ENCODE data around the gene RGS1. TPM values are rescaled to one million over a fixed set of nuclear protein-coding genes. Genes with fewer than 3 reads are reported as not detected.

RGS1 gene
- total and polyA plus RNA-seq, 2 of the 4 experiments (the other 2 are of a cell fraction) = not detected

DNA sequence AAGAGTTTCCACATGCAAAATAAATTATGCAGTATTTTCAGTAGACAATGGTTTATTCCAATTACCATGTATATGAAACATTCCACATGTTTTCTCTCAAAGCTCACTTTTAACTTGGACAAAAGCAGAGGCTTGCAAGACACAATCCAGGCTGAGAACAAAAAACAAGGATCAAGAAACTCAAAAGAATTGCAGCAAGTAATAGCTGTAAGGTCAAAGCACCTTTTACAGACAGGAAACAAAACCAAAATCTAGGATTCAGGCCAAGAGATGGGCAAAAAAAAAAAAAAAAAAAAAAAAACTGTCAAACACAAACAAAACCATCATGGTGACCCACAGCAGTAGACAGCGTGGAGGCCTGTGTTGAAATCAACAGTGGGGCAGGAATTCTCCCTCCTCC lies 9.3 kb downstream of the RGS1 start:
- no CpG with 5 or more reads among the region's 1 CpG for WGBS, 2 experiments (ENCODE audit: extremely low coverage in 2 of 2, insufficient read length in 1 of 2)
- no peak overlapping the region for H3K23ac ChIP-seq (ENCODE audit: low read depth, low read length)

More for the DNA sequence above, 9.3 kb downstream of the RGS1 start:
- Histone ChIP-seq H2BK120ac (ENCODE audit: low read depth, low read length) (no peak overlapping the region), H4K20me1 (ENCODE audit: insufficient read depth, low read length) (no peaks in the 10 kb centered on the region), H4K91ac (ENCODE audit: insufficient read depth, low read depth, low read length) (no peak overlapping the region), H2AK5ac (ENCODE audit: low read depth, low read length) (no peak overlapping the region), H3K56ac (ENCODE audit: extremely low read depth, insufficient read depth, low read length) (no peak overlapping the region), H4K5ac (ENCODE audit: low read depth, low read length) (no peak overlapping the region), H2BK20ac (ENCODE audit: low read depth, low read length) (no peak overlapping the region), H2AFZ (replicated peaks; ENCODE audit: low read length, poor library complexity) (no peak overlapping the region), H2BK15ac (ENCODE audit: low read depth, low read length) (no peak overlapping the region), H3K4me2 (ENCODE audit: low read depth, low read length) (no peak overlapping the region), H3K4ac (ENCODE audit: low read depth, low read length) (no peak overlapping the region), H2AK9ac (replicated peaks; ENCODE audit: low read depth, low read length, poor library complexity) (no peak overlapping the region), H3K27me3 (ENCODE audit: control insufficient read depth, insufficient read depth, low read length) (no peaks in the 10 kb centered on the region), H3K79me1 (ENCODE audit: low read depth in 1 of 2, low read length in 2 of 2) (no peaks in the 10 kb centered on the region), H3K36me3 (ENCODE audit: control insufficient read depth, insufficient read depth, low read length) (no peaks in the 10 kb centered on the region), H3K9me3 (ENCODE audit: control insufficient read depth, insufficient read depth, low read length) (no peaks in the 10 kb centered on the region), H3K4me1 (ENCODE audit: control insufficient read depth, insufficient read depth, low read length) (peaks cover 5% of the 10 kb centered on the region), H3K9ac (ENCODE audit: low read depth, low read length) (no peak overlapping the region), H3K14ac (replicated peaks; ENCODE audit: low read depth, low read length) (no peak overlapping the region), H2BK5ac (ENCODE audit: low read depth, low read length, poor library complexity, severe bottlenecking) (no peak overlapping the region), H3K18ac (ENCODE audit: low read depth, low read length) (no peak overlapping the region), H3K27ac (ENCODE audit: insufficient read depth, low read length) (no peak overlapping the region), H4K8ac (ENCODE audit: low read depth in 2 of 2, low read length in 2 of 2) (no peak overlapping the region), H3K9me1 (ENCODE audit: insufficient read depth, low read length) (peaks cover 2% of the 10 kb centered on the region; the same call in 1 of the 2 replicates), H3K4me3 (ENCODE audit: insufficient read depth, low read depth, low read length) (no peak overlapping the region)
- TF ChIP-seq MXI1 (IDR thresholded peaks at IDR 0.05; ENCODE audit: borderline replicate concordance, low read depth, low read length) = no peak
- TF ChIP-seq, protein P1, sequence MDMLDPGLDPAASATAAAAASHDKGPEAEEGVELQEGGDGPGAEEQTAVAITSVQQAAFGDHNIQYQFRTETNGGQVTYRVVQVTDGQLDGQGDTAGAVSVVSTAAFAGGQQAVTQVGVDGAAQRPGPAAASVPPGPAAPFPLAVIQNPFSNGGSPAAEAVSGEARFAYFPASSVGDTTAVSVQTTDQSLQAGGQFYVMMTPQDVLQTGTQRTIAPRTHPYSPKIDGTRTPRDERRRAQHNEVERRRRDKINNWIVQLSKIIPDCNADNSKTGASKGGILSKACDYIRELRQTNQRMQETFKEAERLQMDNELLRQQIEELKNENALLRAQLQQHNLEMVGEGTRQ (IDR thresholded peaks at IDR 0.05; ENCODE audit: low read depth, low read length) = no peak
- TF ChIP-seq ELK1 (IDR thresholded peaks at IDR 0.05; ENCODE audit: borderline replicate concordance, low read depth, low read length) = no peak
- TF ChIP-seq RCOR1 (IDR thresholded peaks at IDR 0.05; ENCODE audit: insufficient replicate concordance, low read length) = no peak
- TF ChIP-seq, protein P2, sequence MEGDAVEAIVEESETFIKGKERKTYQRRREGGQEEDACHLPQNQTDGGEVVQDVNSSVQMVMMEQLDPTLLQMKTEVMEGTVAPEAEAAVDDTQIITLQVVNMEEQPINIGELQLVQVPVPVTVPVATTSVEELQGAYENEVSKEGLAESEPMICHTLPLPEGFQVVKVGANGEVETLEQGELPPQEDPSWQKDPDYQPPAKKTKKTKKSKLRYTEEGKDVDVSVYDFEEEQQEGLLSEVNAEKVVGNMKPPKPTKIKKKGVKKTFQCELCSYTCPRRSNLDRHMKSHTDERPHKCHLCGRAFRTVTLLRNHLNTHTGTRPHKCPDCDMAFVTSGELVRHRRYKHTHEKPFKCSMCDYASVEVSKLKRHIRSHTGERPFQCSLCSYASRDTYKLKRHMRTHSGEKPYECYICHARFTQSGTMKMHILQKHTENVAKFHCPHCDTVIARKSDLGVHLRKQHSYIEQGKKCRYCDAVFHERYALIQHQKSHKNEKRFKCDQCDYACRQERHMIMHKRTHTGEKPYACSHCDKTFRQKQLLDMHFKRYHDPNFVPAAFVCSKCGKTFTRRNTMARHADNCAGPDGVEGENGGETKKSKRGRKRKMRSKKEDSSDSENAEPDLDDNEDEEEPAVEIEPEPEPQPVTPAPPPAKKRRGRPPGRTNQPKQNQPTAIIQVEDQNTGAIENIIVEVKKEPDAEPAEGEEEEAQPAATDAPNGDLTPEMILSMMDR (conservative IDR thresholded peaks at IDR 0.05; ENCODE audit: low read depth, low read length) = no peak
- TF ChIP-seq POLR2A (IDR thresholded peaks at IDR 0.05; ENCODE audit: low read depth, low read length) = no peak
- TF ChIP-seq RFX5 (IDR thresholded peaks at IDR 0.05; ENCODE audit: low read depth, low read length) = no peak
- no peak for TF ChIP-seq CEBPB (IDR thresholded peaks at IDR 0.05; ENCODE audit: low read depth, low read length)
- ChIA-PET POLR2A (ENCODE audit: unreplicated experiment) (interaction anchor here (0.7 kb wide), 1 partner anchor 11 kb away, joined by 13 read pairs; no protein-coding TSS in a partner anchor), CTCF (no interaction called here)
- no peak for ATAC-seq (ENCODE audit: low read depth)
- BruUV-seq (replicated peaks) = no TSS peak
- in situ Hi-C loops (cut with MboI; ENCODE audit: low sequenced_read_pairs) (loop anchor here (10.0 kb wide), 1 partner anchor 110 kb away; no protein-coding TSS in a partner anchor), intact Hi-C loops (cut with micrococcal nuclease) (no loop called here), dilution Hi-C loops (cut with HindIII; ENCODE audit: low sequenced_read_pairs, unreplicated experiment) (no loop called here)
- DNase-seq = no peak
